IMR-90 (cell line): ENCODE measurements around the gene CTNNA2. TPM values are rescaled to one million over a fixed set of nuclear protein-coding genes. Genes with fewer than 3 reads are reported as not detected.

Experiments
- ATAC-seq: fragments of 200-7000 bp; cut with Tn5 transposase; 2 replicates; pipeline ENCODE4 v1.9.1; 2020; ENCODE audit warnings: low read depth, mild to moderate bottlenecking, moderate library complexity
- BruUV-seq: library from RNA; stranded (reverse); fragments of 400-500 nt; replicated peaks from 2 replicates; lab custom pipeline; 2021; lab: Mats Ljungman, UMichigan
- CTCF ChIA-PET: fragments of 300-600 bp; formaldehyde crosslinking; extraction: SDS; loops from one replicate; lab custom pipeline; 2021; ENCODE audit warnings: antibody characterized with exemption; lab: Yijun Ruan, JAX
- POLR2A ChIA-PET: fragments of 300-600 bp; sonication (Branson Sonifier 250); formaldehyde crosslinking; loops from one replicate; lab custom pipeline; 2022; ENCODE audit warnings: antibody characterized with exemption; ENCODE audit not compliant: unreplicated experiment; lab: Charles Lee
- DNase-seq: peaks from one replicate; pipeline ENCODE4 v3.0.0; 2013
- H2AFZ ChIP-seq: replicated peaks from 2 replicates; pipeline ENCODE3; 2013; ENCODE audit warnings: low read length, mild to moderate bottlenecking; ENCODE audit not compliant: poor library complexity
- H2AK5ac ChIP-seq: 2 replicates; pipeline ENCODE4 v1.6.1; 2013; ENCODE audit warnings: low read depth, low read length, inconsistent platforms
- H2AK9ac ChIP-seq: replicated peaks from 2 replicates; pipeline ENCODE3; 2013; ENCODE audit warnings: mild to moderate bottlenecking, low read depth, low read length, moderate library complexity; ENCODE audit not compliant: poor library complexity
- H2BK120ac ChIP-seq: 2 replicates; pipeline ENCODE4 v1.6.1; 2013; ENCODE audit warnings: low read depth, low read length, inconsistent platforms
- H2BK15ac ChIP-seq: 3 replicates; pipeline ENCODE4 v1.6.1; 2013; ENCODE audit warnings: low read depth, low read length, inconsistent platforms
- H2BK20ac ChIP-seq: 2 replicates; pipeline ENCODE4 v1.6.1; 2013; ENCODE audit warnings: low read depth, mild to moderate bottlenecking, inconsistent platforms, low read length, moderate library complexity
- H2BK5ac ChIP-seq: 2 replicates; pipeline ENCODE4 v1.6.1; 2013; ENCODE audit warnings: mild to moderate bottlenecking, low read depth, low read length, inconsistent platforms; ENCODE audit not compliant: poor library complexity, severe bottlenecking
- H3K14ac ChIP-seq: replicated peaks from 2 replicates; pipeline ENCODE4 v1.6.1; 2013; ENCODE audit warnings: low read depth, low read length, inconsistent platforms
- H3K18ac ChIP-seq: 2 replicates; pipeline ENCODE4 v1.6.1; 2013; ENCODE audit warnings: low read depth, low read length, control low read depth
- H3K23ac ChIP-seq: 2 replicates; pipeline ENCODE4 v1.6.1; 2013; ENCODE audit warnings: low read depth, low read length, inconsistent platforms
- H3K27ac ChIP-seq: 2 replicates; pipeline ENCODE4 v1.5.1; 2013; ENCODE audit warnings: mild to moderate bottlenecking, control low read depth, low read length; ENCODE audit not compliant: insufficient read depth
- H3K27me3 ChIP-seq: 2 replicates; pipeline ENCODE4 v1.6.1; 2013; ENCODE audit warnings: low read length; ENCODE audit not compliant: control insufficient read depth, insufficient read depth
- H3K36me3 ChIP-seq: 2 replicates; pipeline ENCODE4 v1.6.1; 2013; ENCODE audit warnings: low read length, mixed read lengths; ENCODE audit not compliant: control insufficient read depth, insufficient read depth
- H3K4ac ChIP-seq: 2 replicates; pipeline ENCODE4 v1.6.1; 2013; ENCODE audit warnings: low read depth, low read length, inconsistent platforms
- H3K4me1 ChIP-seq: 2 replicates; pipeline ENCODE4 v1.6.1; 2013; ENCODE audit warnings: low read length, mixed read lengths; ENCODE audit not compliant: control insufficient read depth, insufficient read depth
- H3K4me2 ChIP-seq: 2 replicates; pipeline ENCODE4 v1.6.1; 2013; ENCODE audit warnings: low read depth, mild to moderate bottlenecking, control low read depth, low read length, moderate library complexity
- H3K4me3 ChIP-seq: 2 replicates; pipeline ENCODE4 v1.5.1; 2013; ENCODE audit warnings: low read depth, mild to moderate bottlenecking, control low read depth, low read length, moderate library complexity; ENCODE audit not compliant: insufficient read depth
- H3K56ac ChIP-seq: 2 replicates; pipeline ENCODE4 v1.6.1; 2013; ENCODE audit warnings: low read length, inconsistent platforms; ENCODE audit not compliant: insufficient read depth; ENCODE audit errors: extremely low read depth
- H3K79me1 ChIP-seq, 2 experiments: 2 replicates each; pipeline ENCODE4 v1.6.1; 2013; ENCODE audit warnings: low read length in 2 of 2, inconsistent platforms in 1 of 2, low read depth in 1 of 2
- H3K9ac ChIP-seq: 2 replicates; pipeline ENCODE4 v1.6.1; 2013; ENCODE audit warnings: low read depth, low read length, control low read depth
- H3K9me1 ChIP-seq: 2 replicates; pipeline ENCODE4 v1.6.1; 2013; ENCODE audit warnings: low read length, inconsistent platforms; ENCODE audit not compliant: insufficient read depth
- H3K9me3 ChIP-seq: 2 replicates; pipeline ENCODE4 v1.6.1; 2013; ENCODE audit warnings: low read length; ENCODE audit not compliant: control insufficient read depth, insufficient read depth
- H4K20me1 ChIP-seq: 2 replicates; pipeline ENCODE4 v1.6.1; 2013; ENCODE audit warnings: low read length, inconsistent platforms; ENCODE audit not compliant: insufficient read depth
- H4K5ac ChIP-seq: 2 replicates; pipeline ENCODE4 v1.6.1; 2013; ENCODE audit warnings: mild to moderate bottlenecking, low read depth, low read length, control low read depth
- H4K8ac ChIP-seq, 2 experiments: 2 replicates each; pipeline ENCODE4 v1.6.1; 2013; ENCODE audit warnings: low read depth in 2 of 2, low read length in 2 of 2, control low read depth in 1 of 2, inconsistent platforms in 1 of 2
- H4K91ac ChIP-seq: 2 replicates; pipeline ENCODE4 v1.6.1; 2013; ENCODE audit warnings: low read depth, low read length, inconsistent platforms; ENCODE audit not compliant: insufficient read depth
- BHLHE40 ChIP-seq: fragments of 150-350 bp; IDR thresholded peaks from 2 replicates; pipeline ENCODE4 v1.6.1; 2016; ENCODE audit warnings: mild to moderate bottlenecking, low read depth, low read length
- CEBPB ChIP-seq: IDR thresholded peaks from 2 replicates; pipeline ENCODE4 v1.6.1; 2012; ENCODE audit warnings: low read depth, low read length, improper control_type of control experiment
- CHD1 ChIP-seq: IDR thresholded peaks from 2 replicates; pipeline ENCODE4 v1.6.1; 2012; ENCODE audit warnings: low read depth, low read length, improper control_type of control experiment
- FOS ChIP-seq: fragments of 150-350 bp; IDR thresholded peaks from 2 replicates; pipeline ENCODE4 v1.6.1; 2016; ENCODE audit warnings: low read depth, low read length
- MAFK ChIP-seq: IDR thresholded peaks from 2 replicates; pipeline ENCODE4 v1.6.1; 2012; ENCODE audit warnings: low read depth, low read length, improper control_type of control experiment
- MAZ ChIP-seq: IDR thresholded peaks from 2 replicates; pipeline ENCODE4 v1.6.1; 2012; ENCODE audit warnings: low read depth, mild to moderate bottlenecking, low read length, improper control_type of control experiment, moderate library complexity, borderline replicate concordance
- MXI1 ChIP-seq: IDR thresholded peaks from 2 replicates; pipeline ENCODE4 v1.6.1; 2012; ENCODE audit warnings: low read depth, mild to moderate bottlenecking, low read length, moderate library complexity, borderline replicate concordance
- NFE2L2 ChIP-seq: fragments of 150-350 bp; IDR thresholded peaks from 2 replicates; pipeline ENCODE4 v1.6.1; 2016; ENCODE audit warnings: low read depth, mild to moderate bottlenecking, low read length
- POLR2A ChIP-seq: IDR thresholded peaks from 2 replicates; pipeline ENCODE4 v1.6.1; 2012; ENCODE audit warnings: mild to moderate bottlenecking, low read depth, low read length
- RAD21 ChIP-seq: IDR thresholded peaks from 2 replicates; pipeline ENCODE4 v1.6.1; 2012; ENCODE audit warnings: low read length, improper control_type of control experiment
- RCOR1 ChIP-seq: IDR thresholded peaks from 2 replicates; pipeline ENCODE4 v1.6.1; 2012; ENCODE audit warnings: mild to moderate bottlenecking, low read length, improper control_type of control experiment; ENCODE audit not compliant: insufficient replicate concordance
- RFX5 ChIP-seq: IDR thresholded peaks from 2 replicates; pipeline ENCODE4 v1.8.0; 2012; ENCODE audit warnings: low read depth, mild to moderate bottlenecking, low read length, moderate library complexity
- SMC3 ChIP-seq: fragments of 150-350 bp; IDR thresholded peaks from 2 replicates; pipeline ENCODE4 v1.6.1; 2016; ENCODE audit warnings: low read depth, mild to moderate bottlenecking, antibody characterized with exemption, low read length, moderate library complexity
- WGBS, 2 experiments: methylation state at CpG; one replicate each; pipeline versions ENCODE4 v1.1.5 to v1.1.7; 2013; ENCODE audit warnings: missing lambda C conversion rate in 2 of 2; ENCODE audit not compliant: insufficient read length in 1 of 2; ENCODE audit errors: extremely low coverage in 2 of 2; 5-methylcytosine and 5-hydroxymethylcytosine counted together
- dilution Hi-C: fragments of 300-500 bp; cut with HindIII; formaldehyde crosslinking; loops from one replicate; pipeline ENCODE4 v1.14.3; 2018; ENCODE audit warnings: low sequenced_read_pairs; ENCODE audit not compliant: unreplicated experiment
- in situ Hi-C: fragments of 300-500 bp; cut with MboI; formaldehyde crosslinking; loops from 3 replicates; pipeline ENCODE4 v1.14.3; 2019; ENCODE audit warnings: low sequenced_read_pairs, inconsistent platforms, mixed read lengths
- intact Hi-C: fragments of 100-400 bp; cut with micrococcal nuclease; formaldehyde crosslinking; loops from 2 replicates; pipeline ENCODE4 v1.10.0; 2022
- polyA plus RNA-seq, 3 experiments: library from polyadenylated mRNA; depleted of rRNA; stranded (reverse); fragments of >200 nt; gene quantifications; 2 replicates each; pipeline ENCODE4 v1.2.3, GENCODE V29; 2012; ENCODE audit warnings: low replicate concordance in 1 of 3
- total RNA-seq: library from RNA; depleted of rRNA; stranded (reverse); fragments of >200 nt; gene quantifications from 2 replicates; pipeline ENCODE4 v1.2.3, GENCODE V29; 2012
- TF ChIP-seq, protein P1 (sequence below): fragments of 150-350 bp; IDR thresholded peaks from 2 replicates; pipeline ENCODE4 v1.6.1; 2016; ENCODE audit warnings: low read depth, mild to moderate bottlenecking, low read length, moderate library complexity, borderline replicate concordance
- TF ChIP-seq, protein P2 (sequence below): conservative IDR thresholded peaks from 2 replicates; pipeline ENCODE4 v1.5.1; 2012; ENCODE audit warnings: mild to moderate bottlenecking, low read depth, low read length, improper control_type of control experiment
- TF ChIP-seq, protein P3 (sequence below): fragments of 150-350 bp; IDR thresholded peaks from 2 replicates; pipeline ENCODE4 v1.6.1; 2017; ENCODE audit warnings: mild to moderate bottlenecking, antibody characterized with exemption, low read length, low read depth

Gene CTNNA2
- total and polyA plus RNA-seq, 2 of the 4 experiments (the other 2 are of a cell fraction), result not detected

DNA sequence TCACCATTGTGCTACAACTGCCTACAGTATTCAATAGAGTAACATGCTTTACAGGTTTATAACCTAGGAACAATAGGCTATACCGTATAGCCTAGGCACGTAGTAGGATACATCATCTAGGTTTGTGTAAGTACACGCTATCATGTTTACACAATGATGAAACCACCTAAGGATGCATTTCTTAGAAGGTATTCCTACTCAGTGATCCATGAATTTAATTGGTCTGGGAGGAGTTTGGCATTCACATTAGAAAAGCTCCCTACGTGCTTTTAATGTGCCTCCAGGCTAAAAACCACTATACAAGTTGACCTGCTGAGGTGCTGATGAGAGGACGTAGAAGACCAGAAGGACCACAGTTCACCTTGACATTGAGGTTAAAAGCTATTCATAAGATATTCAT is 946.2 kb downstream of the CTNNA2 start:
- ATAC-seq (no peak), DNase-seq (no peak)
- no peak overlapping the region for H3K9ac ChIP-seq
- TF ChIP-seq SMC3 (no peak), POLR2A (no peak), FOS (no peak), RAD21 (no peak), CHD1 (no peak), NFE2L2 (no peak), MAZ (no peak), MAFK (no peak), BHLHE40 (no peak), MXI1 (no peak), RFX5 (no peak), CEBPB (no peak), RCOR1 (no peak)
- TF ChIP-seq, protein P1, sequence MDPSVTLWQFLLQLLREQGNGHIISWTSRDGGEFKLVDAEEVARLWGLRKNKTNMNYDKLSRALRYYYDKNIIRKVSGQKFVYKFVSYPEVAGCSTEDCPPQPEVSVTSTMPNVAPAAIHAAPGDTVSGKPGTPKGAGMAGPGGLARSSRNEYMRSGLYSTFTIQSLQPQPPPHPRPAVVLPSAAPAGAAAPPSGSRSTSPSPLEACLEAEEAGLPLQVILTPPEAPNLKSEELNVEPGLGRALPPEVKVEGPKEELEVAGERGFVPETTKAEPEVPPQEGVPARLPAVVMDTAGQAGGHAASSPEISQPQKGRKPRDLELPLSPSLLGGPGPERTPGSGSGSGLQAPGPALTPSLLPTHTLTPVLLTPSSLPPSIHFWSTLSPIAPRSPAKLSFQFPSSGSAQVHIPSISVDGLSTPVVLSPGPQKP, result no peak
- TF ChIP-seq, protein P2, sequence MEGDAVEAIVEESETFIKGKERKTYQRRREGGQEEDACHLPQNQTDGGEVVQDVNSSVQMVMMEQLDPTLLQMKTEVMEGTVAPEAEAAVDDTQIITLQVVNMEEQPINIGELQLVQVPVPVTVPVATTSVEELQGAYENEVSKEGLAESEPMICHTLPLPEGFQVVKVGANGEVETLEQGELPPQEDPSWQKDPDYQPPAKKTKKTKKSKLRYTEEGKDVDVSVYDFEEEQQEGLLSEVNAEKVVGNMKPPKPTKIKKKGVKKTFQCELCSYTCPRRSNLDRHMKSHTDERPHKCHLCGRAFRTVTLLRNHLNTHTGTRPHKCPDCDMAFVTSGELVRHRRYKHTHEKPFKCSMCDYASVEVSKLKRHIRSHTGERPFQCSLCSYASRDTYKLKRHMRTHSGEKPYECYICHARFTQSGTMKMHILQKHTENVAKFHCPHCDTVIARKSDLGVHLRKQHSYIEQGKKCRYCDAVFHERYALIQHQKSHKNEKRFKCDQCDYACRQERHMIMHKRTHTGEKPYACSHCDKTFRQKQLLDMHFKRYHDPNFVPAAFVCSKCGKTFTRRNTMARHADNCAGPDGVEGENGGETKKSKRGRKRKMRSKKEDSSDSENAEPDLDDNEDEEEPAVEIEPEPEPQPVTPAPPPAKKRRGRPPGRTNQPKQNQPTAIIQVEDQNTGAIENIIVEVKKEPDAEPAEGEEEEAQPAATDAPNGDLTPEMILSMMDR, result no peak
- TF ChIP-seq, protein P3, sequence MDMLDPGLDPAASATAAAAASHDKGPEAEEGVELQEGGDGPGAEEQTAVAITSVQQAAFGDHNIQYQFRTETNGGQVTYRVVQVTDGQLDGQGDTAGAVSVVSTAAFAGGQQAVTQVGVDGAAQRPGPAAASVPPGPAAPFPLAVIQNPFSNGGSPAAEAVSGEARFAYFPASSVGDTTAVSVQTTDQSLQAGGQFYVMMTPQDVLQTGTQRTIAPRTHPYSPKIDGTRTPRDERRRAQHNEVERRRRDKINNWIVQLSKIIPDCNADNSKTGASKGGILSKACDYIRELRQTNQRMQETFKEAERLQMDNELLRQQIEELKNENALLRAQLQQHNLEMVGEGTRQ, result no peak
- H3K27ac ChIP-seq, result no peak overlapping the region
- H2BK120ac ChIP-seq, result no peak overlapping the region
- H2AFZ ChIP-seq, result no peak overlapping the region
- H3K36me3 ChIP-seq, result no peaks in the 10 kb centered on the region
- no peaks in the 10 kb centered on the region for H3K4me1 ChIP-seq
- no peak overlapping the region for H3K18ac ChIP-seq
- H3K9me1 ChIP-seq, result no peaks in the 10 kb centered on the region
- H3K79me1 ChIP-seq, result no peaks in the 10 kb centered on the region
- CTCF ChIA-PET, result no interaction called here
- no peak overlapping the region for H3K14ac ChIP-seq
- H3K4me2 ChIP-seq, result no peak overlapping the region
- dilution Hi-C loops (no loop called here), intact Hi-C loops (no loop called here), in situ Hi-C loops (no loop called here)
- POLR2A ChIA-PET, result no interaction called here
- no peak overlapping the region for H3K4me3 ChIP-seq
- H4K20me1 ChIP-seq, result no peaks in the 10 kb centered on the region
- H3K56ac ChIP-seq, result no peak overlapping the region
- H3K4ac ChIP-seq, result no peak overlapping the region
- H4K91ac ChIP-seq, result no peak overlapping the region
- no peaks in the 10 kb centered on the region for H3K9me3 ChIP-seq
- no peak overlapping the region for H2BK20ac ChIP-seq
- H4K8ac ChIP-seq, result no peak overlapping the region
- no CpG with 5 or more reads among the region's 5 CpGs for WGBS, 2 experiments
- no peak overlapping the region for H3K23ac ChIP-seq
- H2BK15ac ChIP-seq, result no peak overlapping the region
- no peak overlapping the region for H4K5ac ChIP-seq
- H2AK9ac ChIP-seq, result no peak overlapping the region
- no TSS peak for BruUV-seq
- H3K27me3 ChIP-seq, result no peaks in the 10 kb centered on the region; the same call in 1 of the 2 replicates
- H2BK5ac ChIP-seq, result no peak overlapping the region
- no peak overlapping the region for H2AK5ac ChIP-seq
